Breast epithelium (tissue), 4 donors: ENCODE data around the gene CDH8. TPM values are rescaled to one million over a fixed set of nuclear protein-coding genes. Genes with fewer than 3 reads are reported as not detected.

Experiments used
- DNase-seq, 2 donors: peaks; one replicate each; pipeline ENCODE4 v3.0.0-alpha.2; 2019; ENCODE audit warnings: low spot score in 2 of 2
- H3K27ac ChIP-seq, 2 donors: fragments of 200-600 bp; sonication (generic) in 1 of 2; one replicate each; pipeline ENCODE4 v1.5.1; 2016 to 2019; ENCODE audit warnings: mild to moderate bottlenecking in 1 of 2
- H3K27me3 ChIP-seq, 2 donors: fragments of 200-600 bp; sonication (generic) in 1 of 2; one replicate each; pipeline versions ENCODE4 v1.5.1 to v1.6.0; 2017 to 2019; ENCODE audit warnings: control low read depth in 1 of 2, mild to moderate bottlenecking in 1 of 2
- H3K36me3 ChIP-seq: fragments of 200-600 bp; one replicate; pipeline ENCODE4 v1.5.1; 2019
- H3K4me1 ChIP-seq, 2 donors: fragments of 200-600 bp; sonication (generic); one replicate each; pipeline ENCODE4 v1.5.1; 2016 to 2019; ENCODE audit warnings: control low read depth in 1 of 2
- H3K4me3 ChIP-seq, 3 donors: fragments of 200-600 bp; sonication (generic); 1 replicate in 2 of 3; 2 replicates in 1 of 3; pipeline ENCODE4 v1.5.1; 2016 to 2019; ENCODE audit warnings: mild to moderate bottlenecking in 3 of 3, moderate library complexity in 2 of 3
- H3K9me3 ChIP-seq, 2 donors: fragments of 200-600 bp; sonication (generic) in 1 of 2; one replicate each; pipeline ENCODE4 v1.5.1; 2016 to 2019; ENCODE audit warnings: control low read depth in 1 of 2
- POLR2A ChIP-seq: fragments of 450-650 bp; IDR thresholded peaks from one replicate; pipeline ENCODE4 v1.6.1; 2016; ENCODE audit warnings: antibody characterized with exemption, mild to moderate bottlenecking, moderate library complexity
- POLR2AphosphoS5 ChIP-seq, 3 donors: sonication (generic); formaldehyde crosslinking; IDR thresholded peaks; one replicate each; pipeline ENCODE4 v1.6.1; 2017; ENCODE audit warnings: antibody characterized with exemption in 3 of 3
- intact Hi-C: fragments of 100-400 bp; cut with DNase I; formaldehyde crosslinking; loops from one replicate; pipeline ENCODE4 v1.15.1; 2023; ENCODE audit warnings: low total_unique reads
- total RNA-seq, 3 donors: library from RNA; depleted of rRNA; stranded (reverse); fragments of >200 nt; gene quantifications; one replicate each; pipeline ENCODE4 v1.1.0, GENCODE V29; 2016
- TF ChIP-seq, protein P1 (sequence below), 3 donors: fragments of 450-650 bp; IDR thresholded peaks; one replicate each; pipeline ENCODE4 v1.5.1; 2016 to 2017; ENCODE audit warnings: antibody characterized with exemption in 3 of 3, mild to moderate bottlenecking in 3 of 3, moderate library complexity in 3 of 3

CDH8 gene
- total RNA-seq, 3 donors from 2014 or later = under 0.01 to 0.15 TPM; not detected in 1

DNA sequence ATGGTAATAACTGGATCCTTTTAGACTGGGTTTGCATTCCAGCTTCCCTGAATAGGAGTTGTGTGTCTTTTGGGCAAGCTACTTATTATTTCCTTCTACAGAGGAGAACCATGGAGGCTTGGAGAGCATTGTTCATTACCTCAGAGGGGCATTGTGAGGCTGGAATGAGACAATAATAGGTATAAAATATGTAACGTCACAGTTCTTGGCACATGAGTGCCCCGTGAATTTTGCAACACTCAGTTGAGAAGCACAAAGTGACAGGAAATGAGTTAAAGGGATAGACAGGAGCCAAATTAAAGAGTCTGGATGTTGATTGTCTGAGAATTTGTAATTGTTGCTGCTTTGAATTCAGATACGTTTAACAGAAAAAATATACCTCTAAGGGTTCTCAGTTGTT, 92.2 kb downstream of the CDH8 start:
- no peak for DNase-seq
- Histone ChIP-seq H3K9me3 (no peaks in the 10 kb centered on the region), H3K27ac (no peak overlapping the region), H3K4me1 (no peaks in the 10 kb centered on the region), H3K27me3 (no peaks in the 10 kb centered on the region), H3K36me3 (no peaks in the 10 kb centered on the region), H3K4me3 (no peak overlapping the region)
- intact Hi-C loops = no loop called here
- TF ChIP-seq, protein P1, sequence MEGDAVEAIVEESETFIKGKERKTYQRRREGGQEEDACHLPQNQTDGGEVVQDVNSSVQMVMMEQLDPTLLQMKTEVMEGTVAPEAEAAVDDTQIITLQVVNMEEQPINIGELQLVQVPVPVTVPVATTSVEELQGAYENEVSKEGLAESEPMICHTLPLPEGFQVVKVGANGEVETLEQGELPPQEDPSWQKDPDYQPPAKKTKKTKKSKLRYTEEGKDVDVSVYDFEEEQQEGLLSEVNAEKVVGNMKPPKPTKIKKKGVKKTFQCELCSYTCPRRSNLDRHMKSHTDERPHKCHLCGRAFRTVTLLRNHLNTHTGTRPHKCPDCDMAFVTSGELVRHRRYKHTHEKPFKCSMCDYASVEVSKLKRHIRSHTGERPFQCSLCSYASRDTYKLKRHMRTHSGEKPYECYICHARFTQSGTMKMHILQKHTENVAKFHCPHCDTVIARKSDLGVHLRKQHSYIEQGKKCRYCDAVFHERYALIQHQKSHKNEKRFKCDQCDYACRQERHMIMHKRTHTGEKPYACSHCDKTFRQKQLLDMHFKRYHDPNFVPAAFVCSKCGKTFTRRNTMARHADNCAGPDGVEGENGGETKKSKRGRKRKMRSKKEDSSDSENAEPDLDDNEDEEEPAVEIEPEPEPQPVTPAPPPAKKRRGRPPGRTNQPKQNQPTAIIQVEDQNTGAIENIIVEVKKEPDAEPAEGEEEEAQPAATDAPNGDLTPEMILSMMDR (IDR thresholded peaks at IDR 0.05) = no peak
- TF ChIP-seq POLR2A = no peak
- TF ChIP-seq POLR2AphosphoS5 (IDR thresholded peaks at IDR 0.05) = no peak

DNA sequence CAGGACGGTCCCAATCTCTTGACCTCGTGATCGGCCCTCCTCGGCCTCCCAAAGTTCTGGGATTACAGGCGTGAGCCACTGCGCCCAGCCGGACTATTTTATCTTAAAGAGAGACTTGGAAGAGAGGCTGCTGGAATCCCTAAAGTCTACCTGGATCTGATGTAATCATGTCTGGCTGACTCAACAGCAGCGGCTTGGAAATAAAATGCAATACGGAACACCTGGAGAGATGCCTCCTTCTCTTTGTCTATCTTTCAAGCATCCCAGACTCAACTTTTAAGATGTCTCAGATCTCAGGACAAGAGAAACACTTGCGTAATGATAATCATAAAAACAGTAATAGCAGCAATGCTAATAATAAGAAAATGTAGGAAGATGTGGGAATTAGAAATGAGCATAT, 95.6 kb downstream of the CDH8 start:
- no peak for DNase-seq
- no peak overlapping the region for H3K4me3 ChIP-seq
- no peak for TF ChIP-seq POLR2AphosphoS5 (IDR thresholded peaks at IDR 0.05)
- TF ChIP-seq, protein P1 (IDR thresholded peaks at IDR 0.05) = no peak
- no peak for TF ChIP-seq POLR2A
- no peaks in the 10 kb centered on the region for H3K36me3 ChIP-seq
- intact Hi-C loops = no loop called here
- no peak overlapping the region for H3K27ac ChIP-seq
- H3K27me3 ChIP-seq = no peaks in the 10 kb centered on the region
- no peaks in the 10 kb centered on the region for H3K4me1 ChIP-seq
- H3K9me3 ChIP-seq = no peaks in the 10 kb centered on the region

GRCh38 chr16:61937646-61938045, 98.6 kb downstream of the CDH8 start:
- no peaks in the 10 kb centered on the region for H3K36me3 ChIP-seq
- DNase-seq = no peak
- no peaks in the 10 kb centered on the region for H3K9me3 ChIP-seq
- no peaks in the 10 kb centered on the region for H3K4me1 ChIP-seq
- no peak overlapping the region for H3K27ac ChIP-seq
- H3K4me3 ChIP-seq = no peak overlapping the region
- intact Hi-C loops = no loop called here
- TF ChIP-seq POLR2AphosphoS5 (IDR thresholded peaks at IDR 0.05) (no peak), POLR2A (no peak)
- TF ChIP-seq, protein P1 (IDR thresholded peaks at IDR 0.05) = no peak
- H3K27me3 ChIP-seq = no peaks in the 10 kb centered on the region

DNA sequence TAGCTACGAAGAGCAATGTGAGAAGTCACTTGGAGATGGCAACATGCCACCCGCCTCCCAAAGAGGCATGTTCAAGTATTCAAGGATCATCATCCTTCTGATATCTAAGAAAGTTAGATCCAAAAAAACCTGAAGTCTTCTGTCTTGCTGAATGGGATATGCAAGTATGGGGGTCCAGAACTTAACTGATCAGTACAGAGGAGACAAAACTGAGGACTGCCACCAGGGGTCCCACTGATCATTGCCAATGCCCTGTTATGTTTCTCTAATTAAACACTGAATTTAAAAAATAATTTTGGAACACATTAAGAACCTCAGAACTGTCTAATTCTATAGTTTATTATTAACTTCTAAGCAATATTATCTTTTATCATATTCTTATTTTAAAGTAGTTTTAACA, 99.7 kb downstream of the CDH8 start:
- no peaks in the 10 kb centered on the region for H3K36me3 ChIP-seq
- H3K9me3 ChIP-seq = no peaks in the 10 kb centered on the region
- H3K27ac ChIP-seq = no peak overlapping the region
- TF ChIP-seq POLR2A (no peak), POLR2AphosphoS5 (IDR thresholded peaks at IDR 0.05) (no peak)
- TF ChIP-seq, protein P1 (IDR thresholded peaks at IDR 0.05) = no peak
- no peak for DNase-seq
- H3K27me3 ChIP-seq = no peaks in the 10 kb centered on the region
- no peaks in the 10 kb centered on the region for H3K4me1 ChIP-seq
- intact Hi-C loops = no loop called here
- H3K4me3 ChIP-seq = no peak overlapping the region

DNA sequence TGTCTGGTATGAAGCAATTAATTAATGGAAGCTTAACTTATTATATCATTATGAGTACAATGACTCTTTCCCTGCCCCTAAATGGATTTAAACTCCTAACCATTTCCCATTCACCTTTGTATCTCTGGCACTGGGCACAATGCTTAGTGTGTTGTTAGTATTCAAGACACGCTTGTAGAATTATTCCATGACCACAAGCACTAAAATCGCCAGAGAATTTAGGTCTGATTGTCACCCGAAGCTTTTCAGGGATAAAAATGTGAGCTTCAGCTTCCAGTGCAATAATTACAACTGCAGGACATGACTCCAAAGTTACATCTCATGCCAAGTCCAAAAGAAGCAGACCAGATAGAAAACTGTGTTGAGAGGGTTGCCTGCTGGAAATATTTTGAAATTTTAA, 101.6 kb downstream of the CDH8 start:
- H3K4me3 ChIP-seq = no peak overlapping the region
- no peak for DNase-seq
- H3K36me3 ChIP-seq = no peaks in the 10 kb centered on the region
- H3K27ac ChIP-seq = no peak overlapping the region
- intact Hi-C loops = loop anchor here (5.0 kb wide), 1 partner anchor 912 kb away; no protein-coding TSS in a partner anchor
- H3K9me3 ChIP-seq = no peaks in the 10 kb centered on the region
- no peaks in the 10 kb centered on the region for H3K27me3 ChIP-seq
- TF ChIP-seq, protein P1 (IDR thresholded peaks at IDR 0.05) = no peak
- TF ChIP-seq POLR2AphosphoS5 (IDR thresholded peaks at IDR 0.05) = no peak
- no peaks in the 10 kb centered on the region for H3K4me1 ChIP-seq
